ENCODE measurements around the gene PRODH2.

PRODH2 gene

GRCh38 chr19:35786299-35787160 is 26.1 kb downstream of the PRODH2 start:
- H3K9me2 ChIP-seq (replicated peaks; ENCODE audit: low read depth, low read length): no peaks in the 10 kb centered on the region
- no peak overlapping the region for H3K4me3 ChIP-seq (ENCODE audit: low read length, poor library complexity, severe bottlenecking)
- H3K9me3 ChIP-seq (ENCODE audit: insufficient read depth, low read depth, low read length): no peaks in the 10 kb centered on the region
- no peaks in the 10 kb centered on the region for H3K79me2 ChIP-seq (ENCODE audit: insufficient read depth, low read length)
- H3K9ac ChIP-seq (ENCODE audit: low read depth, low read length, poor library complexity, severe bottlenecking): no peak overlapping the region
- H3K4me1 ChIP-seq (ENCODE audit: insufficient read depth, low read length, poor library complexity, severe bottlenecking): no peaks in the 10 kb centered on the region
- no peak overlapping the region for H2AFZ ChIP-seq (ENCODE audit: low read length)
- no peaks in the 10 kb centered on the region for H3F3A ChIP-seq (ENCODE audit: low read depth)
- peaks cover 8% of the 10 kb centered on the region; the same call in 1 of the 2 replicates for H3K36me3 ChIP-seq (ENCODE audit: insufficient read depth, low read length)
- TF ChIP-seq EZH2phosphoT487 (IDR thresholded peaks at IDR 0.05; ENCODE audit: borderline replicate concordance) (no peak), CTCF (conservative IDR thresholded peaks at IDR 0.05; ENCODE audit: low read length) (no peak)
- H3K27me3 ChIP-seq (ENCODE audit: insufficient read depth, low read length, poor library complexity, severe bottlenecking): no peaks in the 10 kb centered on the region
- H3K4me2 ChIP-seq (ENCODE audit: low read depth, low read length, poor library complexity, severe bottlenecking): no peak overlapping the region
- peaks cover 3% of the 10 kb centered on the region for H4K20me1 ChIP-seq (ENCODE audit: insufficient read depth, low read length, poor library complexity, severe bottlenecking)

GRCh38 chr19:35785339-35785627 is 27.4 kb downstream of the PRODH2 start:
- H3K4me2 ChIP-seq (ENCODE audit: low read depth, low read length, poor library complexity, severe bottlenecking): no peak overlapping the region
- TF ChIP-seq EZH2phosphoT487 (IDR thresholded peaks at IDR 0.05; ENCODE audit: borderline replicate concordance): no peak
- no peak for TF ChIP-seq CTCF (conservative IDR thresholded peaks at IDR 0.05; ENCODE audit: low read length)
- no peaks in the 10 kb centered on the region for H3F3A ChIP-seq (ENCODE audit: low read depth)
- no peak overlapping the region for H3K4me3 ChIP-seq (ENCODE audit: low read length, poor library complexity, severe bottlenecking)
- no peaks in the 10 kb centered on the region for H3K9me3 ChIP-seq (ENCODE audit: insufficient read depth, low read depth, low read length)
- H3K9me2 ChIP-seq (replicated peaks; ENCODE audit: low read depth, low read length): no peaks in the 10 kb centered on the region
- no peaks in the 10 kb centered on the region for H3K4me1 ChIP-seq (ENCODE audit: insufficient read depth, low read length, poor library complexity, severe bottlenecking)
- H3K9ac ChIP-seq (ENCODE audit: low read depth, low read length, poor library complexity, severe bottlenecking): no peak overlapping the region
- H3K36me3 ChIP-seq (ENCODE audit: insufficient read depth, low read length): peaks cover 15% of the 10 kb centered on the region; the same call in 1 of the 2 replicates
- H4K20me1 ChIP-seq (ENCODE audit: insufficient read depth, low read length, poor library complexity, severe bottlenecking): peaks cover 3% of the 10 kb centered on the region
- no peaks in the 10 kb centered on the region for H3K79me2 ChIP-seq (ENCODE audit: insufficient read depth, low read length)
- no peak overlapping the region for H2AFZ ChIP-seq (ENCODE audit: low read length)
- no peaks in the 10 kb centered on the region for H3K27me3 ChIP-seq (ENCODE audit: insufficient read depth, low read length, poor library complexity, severe bottlenecking)

GRCh38 chr19:35784503-35785338 is 27.9 kb downstream of the PRODH2 start:
- peaks cover 3% of the 10 kb centered on the region for H4K20me1 ChIP-seq (ENCODE audit: insufficient read depth, low read length, poor library complexity, severe bottlenecking)
- H3F3A ChIP-seq (ENCODE audit: low read depth): no peaks in the 10 kb centered on the region
- no peak overlapping the region for H2AFZ ChIP-seq (ENCODE audit: low read length)
- no peak overlapping the region for H3K9ac ChIP-seq (ENCODE audit: low read depth, low read length, poor library complexity, severe bottlenecking)
- no peaks in the 10 kb centered on the region for H3K9me2 ChIP-seq (replicated peaks; ENCODE audit: low read depth, low read length)
- H3K4me1 ChIP-seq (ENCODE audit: insufficient read depth, low read length, poor library complexity, severe bottlenecking): no peaks in the 10 kb centered on the region
- no peaks in the 10 kb centered on the region for H3K9me3 ChIP-seq (ENCODE audit: insufficient read depth, low read depth, low read length)
- H3K36me3 ChIP-seq (ENCODE audit: insufficient read depth, low read length): peaks cover 20% of the 10 kb centered on the region; the same call in 1 of the 2 replicates
- H3K4me2 ChIP-seq (ENCODE audit: low read depth, low read length, poor library complexity, severe bottlenecking): no peak overlapping the region
- H3K27me3 ChIP-seq (ENCODE audit: insufficient read depth, low read length, poor library complexity, severe bottlenecking): no peaks in the 10 kb centered on the region
- TF ChIP-seq CTCF (conservative IDR thresholded peaks at IDR 0.05; ENCODE audit: low read length) (no peak), EZH2phosphoT487 (IDR thresholded peaks at IDR 0.05; ENCODE audit: borderline replicate concordance) (no peak)
- no peak overlapping the region for H3K4me3 ChIP-seq (ENCODE audit: low read length, poor library complexity, severe bottlenecking)
- H3K79me2 ChIP-seq (ENCODE audit: insufficient read depth, low read length): 0 out of 2 replicates have a peak, but pooled peaks cover 2% of the 10 kb centered on the region

Measured in Loucy (cell line).